Measurements from ENCODE around the gene MYO1G.

- no peak for TF ChIP-seq CTCF (IDR thresholded peaks at IDR 0.05; ENCODE audit: insufficient read depth, low read length)
- no peak for TF ChIP-seq REST (IDR thresholded peaks at IDR 0.05; ENCODE audit: insufficient replicate concordance, low read depth)
- TF ChIP-seq POLR2AphosphoS5 (IDR thresholded peaks at IDR 0.05; ENCODE audit: low read depth) = no peak
- no peak for TF ChIP-seq GABPA (IDR thresholded peaks at IDR 0.05; ENCODE audit: low read depth)
- no peak for TF ChIP-seq SPI1 (IDR thresholded peaks at IDR 0.05; ENCODE audit: borderline replicate concordance, low read depth)
Observed at GRCh38 chr7:44974549-44974948, 4.3 kb downstream of the MYO1G start.

Measured in HL-60 (cell line).